T47D (cell line): ENCODE results near the gene NTN3.
A peak's percentile ranks its signal among the peaks of the same experiment; 100 is the strongest.

ENCODE experiments used
- DNase-seq, 2 experiments: peaks; one replicate each; pipeline versions ENCODE4 v3.0.0 to v3.0.0-alpha.2; 2011 to 2012; ENCODE audit warnings: low read depth in 1 of 2, low spot score in 1 of 2
- JUND ChIP-seq: IDR thresholded peaks from 2 replicates; pipeline ENCODE4 v1.6.1; 2012; ENCODE audit warnings: low read depth
- in situ Hi-C: cut with HindIII; loops from 2 replicates; pipeline ENCODE4 v1.10.0; 2016; ENCODE audit warnings: low sequenced_read_pairs, low pct_unique_long_range_greater_than_20kb

Gene NTN3

GRCh38 chr16:2490190-2491105 lies 19.4 kb downstream of the NTN3 start:
- no peak for TF ChIP-seq JUND
- in situ Hi-C loops: no loop called here
- DNase-seq: no peak

GRCh38 chr16:2492292-2492691 lies 21.2 kb downstream of the NTN3 start:
- no peak for TF ChIP-seq JUND
- no peak for DNase-seq
- in situ Hi-C loops: no loop called here

DNA sequence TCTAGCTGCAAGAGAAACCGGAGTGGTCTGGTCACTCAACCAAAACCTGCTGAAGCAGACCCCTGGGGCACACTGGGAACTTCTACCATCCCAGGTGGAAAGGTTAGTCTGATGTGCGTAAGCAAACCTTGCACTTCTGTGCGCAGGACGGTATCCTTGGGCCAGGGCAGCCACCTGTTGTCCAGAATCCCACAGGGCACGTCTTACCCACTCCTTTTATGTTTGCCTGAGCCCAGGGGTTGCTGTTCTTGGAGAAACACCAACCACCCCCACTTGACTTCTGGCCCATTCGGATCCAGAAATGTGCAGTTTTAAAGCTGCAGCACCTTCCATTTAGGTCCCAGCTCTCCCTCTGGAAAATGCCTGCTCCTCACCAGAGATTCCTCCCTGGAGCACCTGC lies 22.5 kb downstream of the NTN3 start:
- no peak for DNase-seq
- TF ChIP-seq JUND: no peak
- in situ Hi-C loops: no loop called here

GRCh38 chr16:2494616-2495015 lies 23.5 kb downstream of the NTN3 start:
- in situ Hi-C loops: no loop called here
- TF ChIP-seq JUND: no peak
- DNase-seq: no peak

GRCh38 chr16:2495041-2495440 lies 23.9 kb downstream of the NTN3 start:
- TF ChIP-seq JUND: no peak
- DNase-seq: no peak
- in situ Hi-C loops: no loop called here

DNA sequence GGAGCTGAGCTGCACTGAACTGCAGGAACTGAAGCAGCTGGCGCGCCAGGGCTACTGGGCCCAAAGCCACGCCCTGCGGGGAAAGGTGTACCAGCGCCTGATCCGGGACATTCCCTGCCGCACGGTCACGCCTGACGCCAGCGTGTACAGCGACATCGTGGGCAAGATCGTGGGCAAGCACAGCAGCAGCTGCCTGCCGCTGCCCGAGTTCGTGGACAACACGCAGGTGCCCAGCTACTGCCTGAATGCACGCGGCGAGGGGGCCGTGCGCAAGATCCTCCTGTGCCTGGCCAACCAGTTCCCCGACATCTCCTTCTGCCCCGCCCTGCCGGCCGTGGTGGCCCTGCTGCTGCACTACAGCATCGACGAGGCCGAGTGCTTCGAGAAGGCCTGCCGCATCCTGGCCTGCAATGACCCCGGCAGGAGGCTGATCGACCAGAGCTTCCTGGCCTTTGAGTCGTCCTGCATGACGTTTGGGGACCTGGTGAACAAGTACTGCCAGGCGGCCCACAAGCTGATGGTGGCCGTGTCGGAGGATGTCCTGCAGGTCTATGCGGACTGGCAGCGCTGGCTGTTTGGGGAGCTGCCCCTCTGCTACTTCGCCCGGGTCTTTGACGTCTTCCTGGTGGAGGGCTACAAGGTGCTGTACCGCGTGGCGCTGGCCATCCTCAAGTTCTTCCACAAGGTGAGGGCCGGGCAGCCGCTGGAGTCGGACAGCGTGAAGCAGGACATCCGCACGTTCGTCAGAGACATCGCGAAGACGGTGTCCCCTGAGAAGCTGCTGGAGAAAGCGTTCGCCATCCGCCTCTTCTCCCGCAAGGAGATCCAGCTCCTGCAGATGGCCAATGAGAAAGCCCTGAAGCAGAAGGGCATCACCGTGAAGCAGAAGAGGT lies 25.4 kb downstream of the NTN3 start:
- in situ Hi-C loops: no loop called here
- TF ChIP-seq JUND: no peak
- DNase-seq: no peak

GRCh38 chr16:2497116-2497630 lies 26.1 kb downstream of the NTN3 start:
- in situ Hi-C loops: no loop called here
- DNase-seq: no peak
- TF ChIP-seq JUND: no peak

GRCh38 chr16:2497695-2498484 lies 26.8 kb downstream of the NTN3 start:
- DNase-seq: no peak
- in situ Hi-C loops: no loop called here
- TF ChIP-seq JUND: no peak

GRCh38 chr16:2498531-2499253 lies 27.6 kb downstream of the NTN3 start:
- no peak for TF ChIP-seq JUND
- DNase-seq: peak; percentile 69 to 92
- in situ Hi-C loops: no loop called here

- no peak for TF ChIP-seq JUND
- DNase-seq: no peak
- in situ Hi-C loops: no loop called here
Observed at GRCh38 chr16:2499454-2499853, 28.4 kb downstream of the NTN3 start.

DNA sequence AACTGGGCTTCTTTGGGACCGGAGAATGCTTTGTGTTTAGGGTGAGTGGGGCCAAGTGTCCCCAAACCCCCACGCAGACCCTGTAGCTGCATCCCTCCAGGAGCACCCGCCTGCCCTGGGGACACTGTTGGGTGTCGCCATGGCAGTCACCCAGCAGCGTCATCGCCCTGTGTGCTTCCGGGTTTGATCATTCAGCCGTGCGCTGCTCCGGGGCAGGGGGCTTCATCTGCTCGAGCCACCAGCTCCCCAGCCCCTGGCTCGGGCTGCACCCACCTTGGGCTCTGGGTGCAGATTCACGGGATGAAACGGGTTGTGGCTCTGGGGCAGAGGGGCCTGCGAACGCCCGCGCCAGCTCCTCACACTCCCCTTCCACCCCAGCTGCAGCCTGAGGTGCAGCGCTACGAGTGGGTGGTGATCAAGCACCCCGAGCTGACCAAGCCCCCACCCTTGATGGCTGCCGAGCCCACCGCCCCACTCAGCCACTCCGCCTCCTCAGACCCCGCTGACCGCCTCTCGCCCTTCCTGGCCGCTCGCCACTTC lies 28.9 kb downstream of the NTN3 start:
- in situ Hi-C loops: no loop called here
- no peak for DNase-seq
- TF ChIP-seq JUND: no peak

GRCh38 chr16:2500430-2500917 lies 29.4 kb downstream of the NTN3 start:
- in situ Hi-C loops: no loop called here
- TF ChIP-seq JUND: no peak
- no peak for DNase-seq
